Measurements from ENCODE around the gene ING5.
"Not testable (repeated sequence)": the region's sequence is repeated elsewhere in the genome, so short reads cannot be mapped to it uniquely, and the experiment has no call there.

ING5 gene

DNA sequence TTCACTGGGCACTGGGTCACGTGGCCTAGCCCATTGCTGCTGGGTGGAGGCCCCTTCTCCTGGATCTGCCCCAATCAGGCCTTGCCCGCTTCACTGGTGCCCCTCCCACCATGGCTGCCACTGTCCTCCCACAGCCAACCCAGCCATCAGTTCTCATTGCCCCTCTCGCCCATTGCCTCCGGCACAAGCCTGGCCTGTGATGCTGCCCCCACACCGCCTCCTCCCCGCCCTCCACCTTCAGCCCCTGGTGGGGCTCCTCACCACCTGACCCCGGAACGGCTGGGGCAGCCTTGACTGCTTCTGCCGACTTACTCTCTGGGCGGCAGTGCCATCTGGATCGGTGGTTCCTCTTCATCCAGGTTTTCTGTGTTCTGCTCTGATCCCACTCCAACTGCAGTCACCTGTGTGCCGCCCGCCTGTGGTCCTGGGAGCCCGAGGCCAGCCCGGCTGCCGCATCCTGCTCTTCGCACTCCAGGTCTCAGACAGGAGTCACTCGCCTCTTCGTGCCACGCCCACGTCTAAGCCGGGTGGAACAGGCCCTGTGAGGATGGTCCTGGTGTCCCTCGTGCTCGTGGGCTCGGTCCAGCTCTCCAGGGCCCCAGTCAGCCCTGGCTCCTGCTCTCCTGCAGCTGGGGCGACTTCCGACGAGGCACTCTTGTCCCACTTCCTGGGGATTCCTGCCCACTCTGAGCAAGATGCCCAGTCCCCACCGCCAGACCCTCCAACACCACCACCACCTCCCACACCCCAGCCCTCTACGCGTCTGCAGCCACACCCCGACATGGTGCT is 46.8 kb downstream of the ING5 start:
- no peaks in the 10 kb centered on the region for H3K27me3 Mint-ChIP-seq
- no peaks in the 10 kb centered on the region for H3K4me1 Mint-ChIP-seq
- ATAC-seq, result no peak
- H3K27ac Mint-ChIP-seq, result no peak overlapping the region
- H3K9me3 Mint-ChIP-seq, result no peaks in the 10 kb centered on the region
- DNase-seq, result no peak
- H3K36me3 Mint-ChIP-seq (ENCODE audit: low read depth), result peaks cover 23% of the 10 kb centered on the region
- H3K4me3 Mint-ChIP-seq, result no peak overlapping the region

- Mint-ChIP-seq H3K27ac (no peak overlapping the region), H3K4me1 (no peaks in the 10 kb centered on the region), H3K36me3 (ENCODE audit: low read depth) (peaks cover 17% of the 10 kb centered on the region), H3K9me3 (no peaks in the 10 kb centered on the region), H3K27me3 (no peaks in the 10 kb centered on the region), H3K4me3 (no peak overlapping the region)
- DNase-seq (no peak), ATAC-seq (no peak)
Observed at GRCh38 chr2:241750076-241750840, 48.4 kb downstream of the ING5 start.

GRCh38 chr2:241751152-241751551 is 49.3 kb downstream of the ING5 start:
- Mint-ChIP-seq H3K36me3 (ENCODE audit: low read depth) (peaks cover 10% of the 10 kb centered on the region), H3K4me3 (no peak overlapping the region), H3K9me3 (no peaks in the 10 kb centered on the region), H3K4me1 (no peaks in the 10 kb centered on the region), H3K27me3 (no peaks in the 10 kb centered on the region), H3K27ac (no peak overlapping the region)
- DNase-seq (no peak), ATAC-seq (no peak)

DNA sequence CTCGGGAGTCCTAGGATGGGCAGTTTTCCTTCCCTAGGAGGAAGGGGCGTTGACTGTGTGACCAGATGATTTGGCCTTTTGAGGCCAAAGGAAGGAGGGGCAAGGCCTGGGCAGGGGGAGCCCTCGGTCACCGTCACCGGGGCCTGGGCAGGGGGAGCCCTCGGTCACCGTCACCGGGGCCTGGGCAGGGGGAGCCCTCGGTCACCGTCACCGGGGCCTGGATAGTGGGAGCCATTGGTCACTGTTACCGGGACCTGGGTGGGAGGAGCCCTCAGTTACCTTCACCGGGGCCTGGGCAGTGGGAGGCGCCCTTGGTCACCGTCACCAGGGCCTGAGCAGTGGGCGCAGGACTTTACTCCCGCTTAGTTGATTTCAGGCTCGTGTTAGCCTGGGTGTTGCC is 49.9 kb downstream of the ING5 start:
- H3K36me3 Mint-ChIP-seq (ENCODE audit: low read depth), result peaks cover 8% of the 10 kb centered on the region
- no peak for DNase-seq
- no peak for ATAC-seq
- H3K27me3 Mint-ChIP-seq, result no peaks in the 10 kb centered on the region
- H3K4me3 Mint-ChIP-seq, result no peak overlapping the region
- no peaks in the 10 kb centered on the region for H3K4me1 Mint-ChIP-seq
- H3K27ac Mint-ChIP-seq, result no peak overlapping the region
- H3K9me3 Mint-ChIP-seq, result no peaks in the 10 kb centered on the region

DNA sequence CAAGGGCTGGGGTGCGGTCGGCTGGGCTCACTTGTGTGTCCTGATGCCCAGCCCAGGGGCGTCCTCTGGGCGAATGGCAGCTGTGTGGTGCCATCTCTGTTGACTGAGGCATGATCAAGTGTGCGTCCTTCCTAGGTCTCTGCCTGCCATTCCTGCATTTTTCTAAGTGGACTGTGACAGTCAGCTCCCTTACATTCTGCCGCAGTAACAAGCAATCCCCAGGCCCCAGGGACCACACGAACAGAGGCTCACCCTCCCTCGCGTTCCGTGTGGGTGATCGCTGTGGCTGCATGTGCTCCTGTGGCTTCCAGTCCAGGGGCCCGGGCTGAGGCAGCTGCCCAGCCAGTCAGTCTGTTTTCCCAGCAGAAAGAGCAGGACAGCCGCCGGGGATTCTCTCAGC is 50.4 kb downstream of the ING5 start:
- Mint-ChIP-seq H3K27me3 (no peaks in the 10 kb centered on the region), H3K4me1 (no peaks in the 10 kb centered on the region), H3K4me3 (no peak overlapping the region), H3K36me3 (ENCODE audit: low read depth) (peaks cover 7% of the 10 kb centered on the region), H3K9me3 (no peaks in the 10 kb centered on the region), H3K27ac (no peak overlapping the region)
- no peak for ATAC-seq
- no peak for DNase-seq

GRCh38 chr2:241752689-241753276 is 50.9 kb downstream of the ING5 start:
- DNase-seq (no peak), ATAC-seq (no peak)
- Mint-ChIP-seq H3K36me3 (ENCODE audit: low read depth) (peaks cover 9% of the 10 kb centered on the region), H3K4me3 (no peak overlapping the region), H3K27me3 (no peaks in the 10 kb centered on the region), H3K4me1 (no peaks in the 10 kb centered on the region), H3K9me3 (no peaks in the 10 kb centered on the region), H3K27ac (no peak overlapping the region)

GRCh38 chr2:241753493-241753892 is 51.7 kb downstream of the ING5 start:
- H3K27ac Mint-ChIP-seq, result no peak overlapping the region
- DNase-seq (no peak), ATAC-seq (no peak)
- peaks cover 11% of the 10 kb centered on the region for H3K36me3 Mint-ChIP-seq (ENCODE audit: low read depth)
- H3K4me1 Mint-ChIP-seq, result no peaks in the 10 kb centered on the region
- no peaks in the 10 kb centered on the region for H3K9me3 Mint-ChIP-seq
- H3K27me3 Mint-ChIP-seq, result no peaks in the 10 kb centered on the region
- no peak overlapping the region for H3K4me3 Mint-ChIP-seq

- no peak overlapping the region for H3K27ac Mint-ChIP-seq
Observed at GRCh38 chr2:241754042-241754441, 52.2 kb downstream of the ING5 start.

GRCh38 chr2:241755166-241755565 is 53.3 kb downstream of the ING5 start:
- ATAC-seq (no peak), DNase-seq (no peak)
- Mint-ChIP-seq H3K27ac (no peak overlapping the region), H3K27me3 (no peaks in the 10 kb centered on the region), H3K4me3 (no peak overlapping the region), H3K4me1 (no peaks in the 10 kb centered on the region), H3K36me3 (ENCODE audit: low read depth) (peaks cover 18% of the 10 kb centered on the region), H3K9me3 (no peaks in the 10 kb centered on the region)

More at GRCh38 chr2:241754042-241754441, 52.2 kb downstream of the ING5 start:
- DNase-seq, result no peak
- Mint-ChIP-seq H3K4me3 (no peak overlapping the region), H3K4me1 (no peaks in the 10 kb centered on the region), H3K9me3 (no peaks in the 10 kb centered on the region), H3K36me3 (ENCODE audit: low read depth) (peaks cover 12% of the 10 kb centered on the region), H3K27me3 (no peaks in the 10 kb centered on the region)
- ATAC-seq, result no peak

GRCh38 chr2:241755777-241756176 is 53.9 kb downstream of the ING5 start:
- H3K4me3 Mint-ChIP-seq, result no peak overlapping the region
- H3K9me3 Mint-ChIP-seq, result peaks cover 3% of the 10 kb centered on the region
- peaks cover 22% of the 10 kb centered on the region for H3K36me3 Mint-ChIP-seq (ENCODE audit: low read depth)
- DNase-seq (no peak), ATAC-seq (no peak)
- no peaks in the 10 kb centered on the region for H3K4me1 Mint-ChIP-seq
- H3K27me3 Mint-ChIP-seq, result no peaks in the 10 kb centered on the region
- no peak overlapping the region for H3K27ac Mint-ChIP-seq

DNA sequence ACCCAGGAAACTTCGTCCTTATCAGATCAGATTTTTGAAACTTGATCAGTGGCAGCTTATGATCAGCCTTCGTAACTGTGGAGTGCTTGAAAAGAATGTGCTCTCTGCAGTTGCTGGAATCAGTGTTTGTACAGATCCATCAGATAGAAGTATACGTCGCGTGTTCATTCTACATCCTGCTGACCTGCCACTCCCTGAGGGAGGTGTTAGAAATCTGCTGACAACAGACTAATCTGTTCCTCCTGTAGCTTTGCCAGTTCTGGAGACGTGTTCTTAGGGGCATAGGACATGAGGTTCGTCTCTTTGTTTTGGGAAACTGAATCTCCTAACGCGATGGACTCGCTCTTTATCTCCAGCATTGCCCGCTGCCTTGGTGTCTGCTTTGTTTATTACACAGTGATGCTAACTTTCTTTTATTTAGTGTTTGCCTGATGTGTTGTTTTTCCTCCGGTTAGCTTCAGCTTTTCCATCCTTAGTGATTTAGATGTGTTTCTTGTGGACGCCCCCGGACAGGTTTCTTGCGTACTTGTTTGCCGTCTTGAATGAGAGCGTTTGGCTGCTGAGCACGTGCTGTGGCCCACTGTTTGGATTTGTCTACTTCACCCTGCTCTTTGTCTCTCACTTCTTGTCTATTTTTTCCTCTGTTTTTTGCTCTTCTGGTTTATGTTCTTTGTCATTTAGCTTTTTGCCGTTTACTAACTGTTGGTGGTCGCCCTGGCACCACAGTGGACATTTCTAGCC is 57.4 kb downstream of the ING5 start:
- ATAC-seq (no peak), DNase-seq (no peak)
- peaks cover 18% of the 10 kb centered on the region for H3K4me1 Mint-ChIP-seq
- no peaks in the 10 kb centered on the region for H3K27me3 Mint-ChIP-seq
- H3K27ac Mint-ChIP-seq, result peak overlapping the region; percentile 3
- H3K4me3 Mint-ChIP-seq, result no peak overlapping the region
- H3K36me3 Mint-ChIP-seq (ENCODE audit: low read depth), result peaks cover 28% of the 10 kb centered on the region
- peaks cover 5% of the 10 kb centered on the region for H3K9me3 Mint-ChIP-seq

DNA sequence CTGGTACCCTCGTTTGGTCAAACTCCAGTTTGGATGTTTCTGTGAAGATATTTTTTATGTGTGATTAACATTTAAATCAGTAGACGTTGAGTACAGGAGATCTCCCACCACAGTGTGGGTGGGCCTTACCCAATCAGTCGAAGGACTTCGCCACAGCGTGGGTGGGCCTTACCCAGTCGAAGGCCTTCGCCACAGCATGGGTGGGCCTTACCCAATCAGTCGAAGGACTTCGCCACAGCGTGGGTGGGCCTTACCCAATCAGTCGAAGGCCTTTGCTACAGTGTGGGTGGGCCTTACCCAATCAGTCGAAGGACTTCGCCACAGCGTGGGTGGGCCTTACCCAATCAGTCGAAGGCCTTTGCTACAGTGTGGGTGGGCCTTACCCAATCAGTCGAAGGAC is 58.1 kb downstream of the ING5 start:
- H3K4me3 Mint-ChIP-seq, H3K27me3 Mint-ChIP-seq, H3K27ac Mint-ChIP-seq, ATAC-seq, DNase-seq, H3K9me3 Mint-ChIP-seq: not testable (repeated sequence)
- H3K4me1 Mint-ChIP-seq, result peaks cover 22% of the 10 kb centered on the region
- H3K36me3 Mint-ChIP-seq (ENCODE audit: low read depth), result peaks cover 28% of the 10 kb centered on the region

DNA sequence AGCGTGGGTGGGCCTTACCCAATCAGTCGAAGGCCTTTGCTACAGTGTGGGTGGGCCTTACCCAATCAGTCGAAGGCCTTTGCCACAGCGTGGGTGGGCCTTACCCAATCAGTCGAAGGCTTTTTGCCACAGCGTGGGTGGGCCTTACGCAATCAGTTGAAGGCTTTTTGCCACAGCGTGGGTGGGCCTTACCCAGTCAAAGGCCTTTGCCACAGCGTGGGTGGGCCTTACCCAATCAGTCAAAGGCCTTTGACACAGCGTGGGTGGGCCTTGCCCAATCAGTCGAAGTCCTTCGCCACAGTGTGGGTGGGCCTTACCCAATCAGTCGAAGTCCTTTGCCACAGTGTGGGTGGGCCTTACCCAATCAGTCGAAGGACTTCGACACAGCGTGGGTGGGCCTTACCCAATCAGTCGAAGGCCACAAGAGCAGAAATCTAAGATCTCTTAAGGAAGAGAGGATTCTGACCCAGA is 58.5 kb downstream of the ING5 start:
- no peak for DNase-seq

DNA sequence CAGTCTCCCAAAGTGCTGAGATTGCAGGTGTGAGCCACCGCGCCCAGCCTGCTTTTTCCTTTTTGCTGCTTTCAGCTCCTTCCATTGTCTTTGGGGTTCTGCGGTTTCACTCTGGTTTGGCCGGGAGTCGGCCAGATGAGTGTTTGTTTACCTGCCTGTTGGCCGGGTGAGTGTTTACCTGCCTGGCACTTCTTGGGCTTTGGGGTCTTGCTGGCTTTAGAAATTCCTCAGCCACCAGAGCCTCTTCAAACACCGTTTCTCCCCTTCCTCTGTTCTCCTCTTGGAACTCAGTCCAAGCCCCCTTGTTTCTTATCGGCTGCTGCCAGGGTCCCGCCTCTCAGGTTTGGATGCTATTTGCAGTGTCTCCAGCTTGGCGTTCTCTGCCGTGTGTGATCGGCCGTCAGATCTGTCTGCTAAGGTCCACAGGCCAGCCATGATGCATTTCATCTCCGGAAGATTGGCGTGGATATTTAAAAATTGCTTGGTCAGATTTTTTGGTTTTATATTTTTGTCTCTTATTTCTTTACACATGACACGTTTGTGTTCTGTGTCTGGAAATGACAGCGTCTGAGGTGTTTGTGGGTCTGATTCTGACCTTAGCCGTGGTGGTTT is 60.6 kb downstream of the ING5 start:
- DNase-seq (no peak), ATAC-seq (no peak)
- Mint-ChIP-seq H3K27me3 (no peaks in the 10 kb centered on the region), H3K9me3 (peaks cover 5% of the 10 kb centered on the region), H3K4me3 (peak overlapping the region; percentile 39), H3K4me1 (peaks cover 22% of the 10 kb centered on the region), H3K27ac (peak overlapping the region; percentile 66), H3K36me3 (ENCODE audit: low read depth) (peaks cover 22% of the 10 kb centered on the region)

More for the DNA sequence above, 58.5 kb downstream of the ING5 start:
- Mint-ChIP-seq H3K36me3 (ENCODE audit: low read depth) (peaks cover 28% of the 10 kb centered on the region), H3K27me3 (no peaks in the 10 kb centered on the region), H3K9me3 (peaks cover 5% of the 10 kb centered on the region), H3K4me1 (peaks cover 22% of the 10 kb centered on the region), H3K27ac (no peak overlapping the region), H3K4me3 (no peak overlapping the region)
- ATAC-seq, result no peak
